ENCODE measurements around the gene THSD7A.

DNA sequence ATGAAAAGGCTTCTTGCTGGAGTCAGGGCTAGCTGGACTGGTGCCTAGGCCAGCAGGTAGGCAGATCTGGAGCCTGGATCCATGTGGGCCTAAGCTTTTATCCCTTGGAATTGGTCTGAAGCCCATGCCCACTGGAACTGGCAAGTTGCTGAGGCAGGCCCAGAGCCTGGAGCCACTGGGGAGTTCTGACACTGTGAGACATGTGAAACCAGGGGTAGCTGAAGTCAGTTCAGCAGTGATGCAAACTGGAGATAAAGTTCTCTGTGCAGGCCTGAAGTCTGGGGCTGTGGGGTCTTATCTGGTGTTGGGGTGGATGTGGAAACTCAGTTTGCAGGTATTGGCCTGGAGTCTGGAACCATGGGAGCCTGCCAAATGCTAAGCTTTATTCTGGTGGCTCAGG is 9.7 kb upstream of the THSD7A start:
- TF ChIP-seq CTCF (IDR thresholded peaks at IDR 0.05) (no peak), POLR2A (IDR thresholded peaks at IDR 0.05) (no peak)
